ENCODE results near the gene LDLRAD3.

The LDLRAD3 gene

GRCh38 chr11:36024716-36025115, 80.9 kb downstream of the LDLRAD3 start:
- Histone ChIP-seq H3K27ac (peak overlapping the region in 1 of 2 donors; percentile 61), H3K4me3 (no peak overlapping the region)
- DNase-seq (ENCODE audit: low spot score), result no peak
- no peak for TF ChIP-seq CTCF (IDR thresholded peaks at IDR 0.05)

- Histone ChIP-seq H3K27ac (no peak overlapping the region), H3K4me3 (no peak overlapping the region)
- TF ChIP-seq CTCF (IDR thresholded peaks at IDR 0.05), result no peak
- no peak for DNase-seq (ENCODE audit: low spot score)
These were observed 82.6 kb downstream of the LDLRAD3 start for GRCh38 chr11:36026315-36026968.

- Histone ChIP-seq H3K27ac (no peak overlapping the region), H3K4me3 (no peak overlapping the region)
- no peak for TF ChIP-seq CTCF (IDR thresholded peaks at IDR 0.05)
- no peak for DNase-seq (ENCODE audit: low spot score)
These were observed 83.9 kb downstream of the LDLRAD3 start for GRCh38 chr11:36027731-36028130.

- H3K4me3 ChIP-seq, result no peak overlapping the region
- no peak overlapping the region for H3K27ac ChIP-seq
- no peak for DNase-seq (ENCODE audit: low spot score)
- no peak for TF ChIP-seq CTCF (IDR thresholded peaks at IDR 0.05)
These were observed 85.8 kb downstream of the LDLRAD3 start for GRCh38 chr11:36029616-36030015.

GRCh38 chr11:36030731-36031281, 86.9 kb downstream of the LDLRAD3 start:
- peak overlapping the region; percentile 26 to 61 for H3K27ac ChIP-seq
- no peak for DNase-seq (ENCODE audit: low spot score)

GRCh38 chr11:36033082-36033751, 89.4 kb downstream of the LDLRAD3 start:
- no peak for DNase-seq (ENCODE audit: low spot score)
- TF ChIP-seq CTCF (IDR thresholded peaks at IDR 0.05), result no peak
- Histone ChIP-seq H3K4me3 (no peak overlapping the region), H3K27ac (no peak overlapping the region)

More at GRCh38 chr11:36030731-36031281, 86.9 kb downstream of the LDLRAD3 start:
- peak overlapping the region; percentile 11 for H3K4me3 ChIP-seq
- no peak for TF ChIP-seq CTCF (IDR thresholded peaks at IDR 0.05)

- no peak for TF ChIP-seq CTCF (IDR thresholded peaks at IDR 0.05)
- no peak overlapping the region for H3K4me3 ChIP-seq
- no peak overlapping the region for H3K27ac ChIP-seq
- DNase-seq (ENCODE audit: low spot score), result no peak
These were observed 90.1 kb downstream of the LDLRAD3 start for GRCh38 chr11:36033936-36034335.
